Ovary (tissue), 3 donors: ENCODE data around the gene CHD2.

ENCODE experiments used
- POLR2A ChIP-seq: fragments of 450-650 bp; IDR thresholded peaks from one replicate; pipeline ENCODE4 v1.6.1; 2017; ENCODE audit warnings: antibody characterized with exemption, mild to moderate bottlenecking, moderate library complexity
- TF ChIP-seq, protein P1 (sequence below), 3 donors: fragments of 450-650 bp in 2 of 3; fragments of 200-600 bp in 1 of 3; IDR thresholded peaks; one replicate each; pipeline versions ENCODE4 v1.5.1 to v1.8.0; 2016 to 2022; ENCODE audit warnings: antibody characterized with exemption in 3 of 3, mild to moderate bottlenecking in 1 of 3
- donor health status: DM: no; HTN: no; CAD: no.

DNA sequence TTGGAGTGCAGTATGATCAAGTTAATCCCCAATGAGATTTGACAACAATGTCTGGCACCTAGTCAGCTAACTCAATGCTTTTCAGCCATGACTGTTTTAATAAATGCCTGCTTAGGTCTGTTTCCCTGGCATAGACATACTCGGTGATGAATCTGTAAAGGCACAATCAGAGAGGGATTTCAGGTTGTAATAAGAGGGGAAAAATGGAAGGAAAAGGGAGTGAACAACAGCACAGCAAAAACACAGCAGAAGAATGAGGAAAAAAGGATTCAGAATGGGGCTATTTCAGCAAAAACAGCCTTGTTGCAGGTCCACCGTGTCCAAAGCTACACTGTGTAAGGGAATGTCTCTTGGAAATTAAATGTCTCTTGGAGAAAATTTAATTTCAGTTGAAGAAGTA, 19.3 kb upstream of the CHD2 start:
- TF ChIP-seq, protein P1, sequence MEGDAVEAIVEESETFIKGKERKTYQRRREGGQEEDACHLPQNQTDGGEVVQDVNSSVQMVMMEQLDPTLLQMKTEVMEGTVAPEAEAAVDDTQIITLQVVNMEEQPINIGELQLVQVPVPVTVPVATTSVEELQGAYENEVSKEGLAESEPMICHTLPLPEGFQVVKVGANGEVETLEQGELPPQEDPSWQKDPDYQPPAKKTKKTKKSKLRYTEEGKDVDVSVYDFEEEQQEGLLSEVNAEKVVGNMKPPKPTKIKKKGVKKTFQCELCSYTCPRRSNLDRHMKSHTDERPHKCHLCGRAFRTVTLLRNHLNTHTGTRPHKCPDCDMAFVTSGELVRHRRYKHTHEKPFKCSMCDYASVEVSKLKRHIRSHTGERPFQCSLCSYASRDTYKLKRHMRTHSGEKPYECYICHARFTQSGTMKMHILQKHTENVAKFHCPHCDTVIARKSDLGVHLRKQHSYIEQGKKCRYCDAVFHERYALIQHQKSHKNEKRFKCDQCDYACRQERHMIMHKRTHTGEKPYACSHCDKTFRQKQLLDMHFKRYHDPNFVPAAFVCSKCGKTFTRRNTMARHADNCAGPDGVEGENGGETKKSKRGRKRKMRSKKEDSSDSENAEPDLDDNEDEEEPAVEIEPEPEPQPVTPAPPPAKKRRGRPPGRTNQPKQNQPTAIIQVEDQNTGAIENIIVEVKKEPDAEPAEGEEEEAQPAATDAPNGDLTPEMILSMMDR (IDR thresholded peaks at IDR 0.05): no peak
- TF ChIP-seq POLR2A: no peak
